ENCODE measurements around the gene NHS.

DNA sequence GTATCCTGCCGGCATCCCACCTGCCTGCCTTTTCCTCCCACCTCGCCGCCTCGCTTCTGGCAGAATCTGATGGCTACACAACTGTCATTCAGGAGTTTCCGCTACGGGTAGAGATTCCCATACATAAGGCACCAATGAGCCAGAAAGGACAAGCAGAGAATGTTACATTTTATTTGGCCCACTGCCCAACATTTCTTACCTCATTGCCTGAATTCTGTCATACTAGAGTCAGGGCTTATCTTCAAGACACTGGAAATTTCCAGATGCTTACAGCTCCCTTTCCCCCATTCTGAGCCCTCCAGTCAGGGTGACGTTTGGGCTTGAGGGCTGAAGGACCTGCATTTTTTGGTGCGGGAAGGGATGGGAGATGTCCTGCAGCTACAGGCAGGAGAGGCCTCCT lies 113.0 kb downstream of the NHS start:
- no peak for TF ChIP-seq POLR2A (IDR thresholded peaks at IDR 0.05)
- TF ChIP-seq CTCF (IDR thresholded peaks at IDR 0.05) = no peak
